DMS53 treated with DMSO at 0.1 percent for 48 hours (cell line): ENCODE results near the gene USP9X.
"Not testable (repeated sequence)": the region's sequence is repeated elsewhere in the genome, so short reads cannot be mapped to it uniquely, and the experiment has no call there.

Experiments
- DNase-seq: peaks from one replicate; lab custom pipeline; 2025; ENCODE audit not compliant: unreplicated experiment; lab: John Stamatoyannopoulos, UW

USP9X gene

DNA sequence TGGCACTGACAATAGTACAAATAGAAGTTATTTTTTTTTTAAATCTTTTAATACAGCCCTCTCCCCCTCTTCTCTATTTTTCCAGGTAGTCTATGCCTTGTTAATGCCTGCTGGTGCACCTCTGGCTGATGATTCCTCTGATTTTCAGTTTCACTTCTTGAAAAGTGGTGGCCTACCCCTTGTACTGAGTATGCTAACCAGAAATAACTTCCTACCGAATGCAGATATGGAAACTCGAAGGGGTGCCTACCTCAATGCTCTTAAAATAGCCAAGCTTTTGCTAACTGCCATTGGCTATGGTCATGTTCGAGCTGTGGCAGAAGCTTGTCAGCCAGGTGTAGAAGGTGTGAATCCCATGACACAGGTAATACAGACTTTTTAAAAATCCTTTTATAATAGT lies 99.1 kb downstream of the USP9X start:
- DNase-seq: no peak

DNA sequence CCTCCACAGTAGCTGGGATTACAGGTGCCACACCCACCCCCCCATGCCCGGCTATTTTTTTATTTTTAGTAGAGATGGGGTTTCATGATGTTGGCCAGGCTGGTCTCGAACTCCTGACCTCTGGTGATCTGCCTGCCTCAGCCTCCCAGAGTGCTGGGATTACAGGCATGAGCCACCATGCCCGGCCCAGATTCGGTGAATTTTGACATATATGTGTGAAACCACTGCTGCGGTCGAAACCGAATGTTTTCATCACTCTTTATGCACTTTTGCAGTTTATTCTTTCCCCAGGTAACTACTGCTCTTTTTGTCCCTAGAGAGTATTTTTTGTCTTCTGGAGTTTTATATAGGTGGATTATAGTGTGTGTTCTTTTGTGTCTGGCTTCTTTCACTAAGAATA lies 101.7 kb downstream of the USP9X start:
- not testable (repeated sequence) for DNase-seq

GRCh38 chrX:41189156-41189555 lies 103.9 kb downstream of the USP9X start:
- no peak for DNase-seq

DNA sequence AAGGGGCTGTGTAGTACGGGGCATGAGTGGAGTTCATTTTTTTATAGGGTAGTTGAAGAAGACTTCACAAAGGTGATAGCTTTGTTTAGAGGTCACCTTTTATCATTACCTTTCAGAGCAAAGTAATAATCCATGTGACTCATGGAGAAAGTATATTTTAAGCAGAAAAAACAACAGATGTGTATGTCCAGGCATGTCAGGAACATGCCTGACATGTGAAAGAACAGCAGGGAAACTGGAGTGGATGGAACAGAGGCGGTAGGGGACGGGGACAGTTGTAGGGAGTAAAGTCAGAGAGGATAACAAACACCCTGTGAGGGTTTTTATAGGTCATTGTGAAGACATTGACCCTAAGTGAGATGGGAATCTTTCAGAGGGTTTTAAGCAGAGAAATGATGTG lies 107.6 kb downstream of the USP9X start:
- no peak for DNase-seq

DNA sequence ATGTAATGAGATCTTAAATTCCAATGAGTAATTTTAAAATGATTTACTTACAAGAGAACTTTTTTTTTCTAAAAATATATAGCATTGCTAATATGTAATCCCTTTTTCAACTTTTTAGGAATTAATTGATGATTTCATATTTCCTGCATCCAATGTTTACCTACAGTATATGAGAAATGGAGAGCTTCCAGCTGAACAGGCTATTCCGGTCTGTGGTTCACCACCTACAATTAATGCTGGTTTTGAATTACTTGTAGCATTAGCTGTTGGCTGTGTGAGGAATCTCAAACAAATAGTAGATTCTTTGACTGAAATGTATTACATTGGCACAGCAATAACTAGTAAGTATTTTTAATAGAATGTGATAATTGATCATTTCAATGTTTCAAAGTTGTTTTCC lies 113.2 kb downstream of the USP9X start:
- no peak for DNase-seq

DNA sequence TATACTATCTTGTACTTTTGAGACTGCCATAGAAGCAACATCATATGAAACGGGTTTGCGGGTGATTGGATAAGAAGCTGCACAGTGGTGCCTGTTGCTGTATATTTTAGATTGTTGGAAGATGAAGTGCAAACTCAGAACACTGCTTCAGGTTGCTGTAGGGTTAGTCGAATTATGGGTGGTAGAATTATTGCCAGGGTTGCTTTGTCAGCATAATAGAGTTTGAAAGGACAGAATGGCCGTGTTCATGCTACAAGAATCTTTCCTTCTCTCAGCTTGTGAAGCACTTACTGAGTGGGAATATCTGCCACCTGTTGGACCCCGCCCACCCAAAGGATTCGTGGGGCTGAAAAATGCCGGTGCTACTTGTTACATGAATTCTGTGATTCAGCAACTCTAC lies 115.5 kb downstream of the USP9X start:
- DNase-seq: no peak

- no peak for DNase-seq
These were observed 124.6 kb downstream of the USP9X start for GRCh38 chrX:41209853-41210252.

DNA sequence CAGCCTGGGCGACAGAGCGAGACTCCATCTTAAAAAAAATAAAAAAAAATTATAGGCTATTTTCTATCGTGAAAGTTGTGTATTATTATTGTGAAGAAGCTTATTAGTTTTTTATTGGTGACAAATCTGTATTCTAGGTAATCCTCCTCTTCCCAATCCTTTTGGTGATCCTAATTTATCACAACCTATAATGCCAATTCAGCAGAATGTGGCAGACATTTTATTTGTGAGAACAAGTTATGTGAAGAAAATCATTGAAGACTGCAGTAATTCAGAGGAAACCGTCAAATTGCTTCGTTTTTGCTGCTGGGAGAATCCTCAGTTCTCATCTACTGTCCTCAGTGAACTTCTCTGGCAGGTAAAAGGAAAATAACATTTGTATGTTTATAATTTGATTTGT lies 139.4 kb downstream of the USP9X start:
- DNase-seq: no peak

- DNase-seq: no peak
These were observed 148.7 kb downstream of the USP9X start for GRCh38 chrX:41233988-41234387.

DNA sequence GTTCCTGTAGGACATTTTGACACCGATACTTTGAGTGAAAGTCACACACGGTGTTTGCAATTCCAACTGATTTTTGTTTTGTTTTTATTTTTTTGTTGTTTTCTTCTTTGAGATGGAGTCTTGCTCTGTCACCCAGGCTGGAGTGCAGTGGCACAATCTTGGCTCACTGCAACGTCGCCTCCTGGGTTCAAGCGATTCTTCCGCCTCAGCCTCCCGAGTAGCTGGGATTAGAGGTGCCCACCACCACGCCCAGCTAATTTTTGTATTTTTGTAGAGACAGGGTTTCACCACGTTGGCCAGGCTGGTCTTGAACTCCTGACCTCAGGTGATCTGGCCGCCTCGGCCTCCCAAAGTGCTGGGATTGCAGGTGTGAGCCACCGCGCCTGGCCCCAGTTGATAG lies 149.2 kb downstream of the USP9X start:
- DNase-seq: not testable (repeated sequence)

GRCh38 chrX:41234962-41235361 lies 149.7 kb downstream of the USP9X start:
- DNase-seq: no peak

DNA sequence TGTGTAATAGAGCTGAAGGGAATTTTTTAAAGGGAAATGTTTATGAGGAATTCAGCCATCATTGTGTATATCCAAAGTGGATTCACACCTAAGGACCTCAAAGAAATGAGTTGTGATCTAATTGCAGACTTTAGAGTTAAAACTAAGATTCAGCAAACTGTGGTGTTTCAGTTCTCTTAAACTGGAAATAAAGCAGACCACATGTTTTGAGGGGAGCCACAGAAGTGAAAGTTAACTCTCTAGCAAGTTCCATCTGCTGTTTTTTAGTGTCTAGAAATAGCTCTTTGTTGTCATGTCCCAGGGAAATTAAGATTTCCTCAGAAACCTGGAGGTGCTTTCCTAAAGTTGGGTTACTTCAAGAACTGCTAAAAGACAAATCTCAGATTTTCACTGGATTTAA lies 151.4 kb downstream of the USP9X start:
- no peak for DNase-seq

- no peak for DNase-seq
These were observed 155.3 kb downstream of the USP9X start for GRCh38 chrX:41240509-41240908.

DNA sequence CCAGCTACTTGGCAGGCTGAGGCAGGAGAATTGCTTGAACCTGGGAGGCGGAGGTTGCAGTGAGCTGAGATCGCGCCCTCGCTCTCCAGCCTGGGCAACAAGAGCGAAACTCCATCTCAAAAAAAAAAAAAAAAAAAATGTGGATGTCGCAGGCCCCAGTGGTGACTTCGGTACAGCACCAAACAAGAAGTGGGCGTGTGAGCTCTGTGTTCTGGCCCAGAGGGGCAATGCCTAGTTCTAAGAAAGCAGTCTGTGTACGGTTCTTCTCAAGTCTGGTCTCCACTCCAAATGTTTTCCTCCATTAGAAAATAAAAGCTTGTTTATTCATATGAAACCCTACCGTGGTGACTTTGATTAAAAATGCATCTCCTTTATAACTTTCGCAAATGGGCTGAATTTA lies 156.7 kb downstream of the USP9X start:
- DNase-seq: no peak

GRCh38 chrX:41245641-41246040 lies 160.4 kb downstream of the USP9X start:
- no peak for DNase-seq

DNA sequence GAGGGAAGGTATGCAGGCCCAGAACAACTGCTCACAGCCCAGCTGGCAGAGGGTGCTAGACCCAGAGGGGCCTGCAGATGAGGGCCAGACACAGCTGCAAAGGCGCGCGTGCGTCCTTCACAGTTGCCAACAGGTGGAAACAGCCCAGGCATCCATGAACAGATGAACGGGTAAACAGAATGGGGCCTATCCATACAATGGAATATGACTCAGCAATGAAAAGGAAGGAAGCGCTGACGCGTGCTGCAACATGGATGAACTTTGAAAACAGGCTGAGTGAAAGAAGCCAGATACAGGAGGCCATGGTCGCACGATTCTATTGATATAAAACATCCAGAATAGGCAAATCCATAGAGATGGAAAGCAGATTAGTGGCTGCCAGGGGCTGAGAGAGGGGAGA lies 165.6 kb downstream of the USP9X start:
- no peak for DNase-seq

DNA sequence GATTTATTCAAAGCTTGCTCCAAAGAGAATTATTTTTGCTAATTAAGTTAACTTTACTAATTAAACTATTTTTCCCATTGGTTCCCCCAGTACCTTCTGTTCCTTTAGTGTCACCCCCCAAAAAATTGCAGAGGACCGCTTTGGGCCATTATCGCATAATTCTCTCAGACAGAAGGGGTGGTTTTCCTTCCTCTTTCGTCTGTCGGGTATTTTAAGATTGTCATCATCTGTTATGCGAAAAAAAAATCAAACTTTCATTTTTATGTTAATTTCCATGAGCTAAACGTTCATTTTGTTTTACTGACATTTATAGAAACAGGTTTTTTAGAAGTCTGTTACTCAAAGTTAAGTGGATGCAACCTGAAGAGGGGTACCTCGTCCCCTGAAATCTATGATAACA lies 172.6 kb downstream of the USP9X start:
- DNase-seq: no peak

- DNase-seq: no peak
These were observed 173.0 kb downstream of the USP9X start for GRCh38 chrX:41258226-41258625.

GRCh38 chrX:41258871-41259270 lies 173.6 kb downstream of the USP9X start:
- no peak for DNase-seq

- no peak for DNase-seq
These were observed 174.3 kb downstream of the USP9X start for GRCh38 chrX:41259516-41259915.

DNA sequence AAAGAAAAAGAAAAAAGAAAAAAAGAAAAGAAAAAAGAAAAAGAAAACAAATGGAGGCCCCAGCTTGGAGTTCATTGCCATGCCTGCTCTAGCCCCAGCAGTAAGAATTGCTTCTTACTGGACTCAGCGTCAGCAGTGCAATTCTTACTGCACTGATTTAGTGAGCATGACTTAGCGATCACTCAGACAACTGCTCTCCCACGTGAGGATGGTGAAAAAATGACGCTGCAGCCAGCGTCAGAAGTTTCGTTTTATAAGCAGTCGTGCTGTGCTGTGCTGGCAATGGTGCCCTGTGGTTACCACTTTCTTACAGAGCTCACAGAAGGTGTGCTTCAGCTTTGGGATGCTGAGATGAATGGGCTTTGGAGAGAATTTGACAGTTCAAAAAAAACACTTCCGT lies 180.4 kb downstream of the USP9X start:
- no peak for DNase-seq

- DNase-seq: no peak
These were observed 188.4 kb downstream of the USP9X start for GRCh38 chrX:41273638-41274037.

DNA sequence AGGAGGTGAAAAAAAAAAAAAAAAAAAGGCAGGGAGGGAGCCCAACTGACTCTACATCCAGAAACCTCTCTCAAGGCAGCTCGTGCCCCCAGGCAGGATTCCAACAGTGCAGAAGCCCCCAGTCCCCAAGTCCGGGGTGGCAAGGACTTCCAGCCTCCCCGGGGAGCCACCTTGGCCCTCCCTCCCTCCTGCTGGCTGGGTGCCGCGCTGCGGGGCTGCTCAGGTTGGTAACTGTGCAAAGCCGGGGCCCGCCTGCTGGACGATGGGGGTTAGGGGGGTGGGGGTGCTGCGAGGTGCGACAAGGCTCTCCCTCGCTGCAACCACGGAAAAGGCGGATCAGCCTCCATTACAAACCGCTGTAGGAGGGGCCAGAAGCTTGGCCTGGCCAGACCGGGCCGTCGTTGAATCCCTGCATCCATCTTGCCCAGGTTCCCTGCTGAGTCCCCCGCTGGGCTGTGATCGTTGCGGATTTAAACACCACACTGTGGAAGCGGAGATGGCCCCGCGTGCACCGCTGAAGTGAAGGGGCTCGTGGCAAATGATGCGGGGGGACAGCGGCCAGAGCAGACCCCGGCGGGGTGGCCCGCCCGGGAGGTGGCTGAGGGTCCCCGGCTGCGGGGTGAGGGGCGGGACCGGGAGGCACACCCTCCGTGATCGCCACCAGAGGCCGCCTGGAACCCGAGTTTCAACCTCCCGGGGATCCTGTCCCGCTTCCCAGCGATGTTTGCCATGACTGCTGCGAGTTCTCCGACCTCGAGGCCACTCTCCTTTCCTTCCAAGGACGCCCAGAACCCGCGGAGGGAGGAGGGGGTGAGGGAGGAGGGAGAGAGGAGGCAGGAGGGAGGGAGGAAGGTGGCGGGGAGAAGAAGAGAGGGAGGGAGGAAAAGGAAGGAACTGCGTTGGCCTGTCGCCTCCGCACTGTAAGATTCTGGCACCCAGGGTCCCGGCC lies 190.7 kb downstream of the USP9X start:
- DNase-seq: peak; percentile 27
